Panc1 (cell line): Measurements from ENCODE around the gene ACOXL. TPM values are rescaled to one million over a fixed set of nuclear protein-coding genes. Genes with fewer than 3 reads are reported as not detected.

Experiments used
- ATAC-seq: fragments of 200-7000 bp; cut with Tn5 transposase; 2 replicates; pipeline ENCODE4 v1.9.1; 2020; ENCODE audit warnings: mild to moderate bottlenecking, moderate library complexity
- BruUV-seq: library from RNA; stranded (reverse); fragments of 400-500 nt; replicated peaks from 2 replicates; lab custom pipeline; 2021; lab: Mats Ljungman, UMichigan
- CTCF ChIA-PET: fragments of 300-600 bp; sonication (Branson Sonifier 250); formaldehyde crosslinking; loops from one replicate; lab custom pipeline; 2022; ENCODE audit warnings: antibody characterized with exemption; lab: Charles Lee
- POLR2A ChIA-PET: fragments of 300-600 bp; sonication (Branson Sonifier 250); formaldehyde crosslinking; loops from one replicate; lab custom pipeline; 2022; ENCODE audit warnings: antibody characterized with exemption; lab: Charles Lee
- DNase-seq: peaks from one replicate; pipeline ENCODE4 v3.0.0-alpha.2; 2010; ENCODE audit warnings: low read depth, low spot score
- H3K27ac ChIP-seq: 2 replicates; pipeline ENCODE4 v1.5.1; 2011; ENCODE audit warnings: mild to moderate bottlenecking, low read length, inconsistent platforms
- H3K27me3 ChIP-seq: fragments of 200-500 bp; sonication (Bioruptor generic); 2 replicates; pipeline ENCODE4 v1.6.0; 2014; ENCODE audit warnings: low read length, inconsistent platforms; ENCODE audit not compliant: control insufficient read depth, insufficient read depth
- H3K36me3 ChIP-seq: fragments of 200-500 bp; sonication (Bioruptor generic); 2 replicates; pipeline ENCODE4 v1.5.1; 2014; ENCODE audit warnings: inconsistent platforms, mild to moderate bottlenecking, low read length, moderate library complexity; ENCODE audit not compliant: control insufficient read depth, insufficient read depth
- H3K4me1 ChIP-seq: 2 replicates; pipeline ENCODE4 v1.5.1; 2011; ENCODE audit warnings: inconsistent platforms, mild to moderate bottlenecking, low read length, moderate library complexity; ENCODE audit not compliant: control insufficient read depth, insufficient read depth
- H3K4me3 ChIP-seq, 2 experiments: 2 replicates each; pipeline ENCODE4 v1.5.1; 2011 to 2012; ENCODE audit warnings: low read depth in 2 of 2, low read length in 2 of 2, mild to moderate bottlenecking in 2 of 2, inconsistent platforms in 1 of 2, moderate library complexity in 1 of 2
- H3K9me3 ChIP-seq: fragments of 200-500 bp; sonication (Bioruptor generic); 2 replicates; pipeline ENCODE4 v1.5.1; 2014; ENCODE audit warnings: low read depth, mild to moderate bottlenecking, inconsistent platforms, low read length, moderate library complexity; ENCODE audit not compliant: control insufficient read depth, insufficient read depth
- POLR2AphosphoS5 ChIP-seq: IDR thresholded peaks from 2 replicates; pipeline ENCODE4 v1.6.1; 2012; ENCODE audit warnings: mild to moderate bottlenecking, low read depth, low read length, moderate library complexity
- SIN3A ChIP-seq: IDR thresholded peaks from 2 replicates; pipeline ENCODE4 v1.6.1; 2012; ENCODE audit warnings: low read depth, mild to moderate bottlenecking, low read length, moderate library complexity, borderline replicate concordance; ENCODE audit not compliant: insufficient read depth
- TCF7L2 ChIP-seq: IDR thresholded peaks from 2 replicates; pipeline ENCODE4 v1.6.1; 2011; ENCODE audit warnings: mild to moderate bottlenecking, low read depth, low read length, inconsistent platforms
- in situ Hi-C: cut with HindIII; loops from 2 replicates; pipeline ENCODE4 v1.10.0; 2016; ENCODE audit warnings: low sequenced_read_pairs, low pct_unique_long_range_greater_than_20kb
- intact Hi-C: fragments of 100-400 bp; cut with micrococcal nuclease; formaldehyde crosslinking; loops from one replicate; pipeline ENCODE4 v1.10.0; 2022; ENCODE audit not compliant: unreplicated experiment
- total RNA-seq: library from RNA; stranded (reverse); gene quantifications from one replicate; pipeline ENCODE4 v1.2.1, GENCODE V29; 2021; ENCODE audit not compliant: unreplicated experiment
- TF ChIP-seq, protein P1 (sequence below): fragments of 450-650 bp; IDR thresholded peaks from 2 replicates; pipeline ENCODE4 v1.5.1; 2017; ENCODE audit warnings: mild to moderate bottlenecking
- TF ChIP-seq, protein P2 (sequence below), 2 experiments: IDR thresholded peaks; 2 replicates each; pipeline ENCODE4 v1.6.1; 2011 to 2012; ENCODE audit warnings: low read depth in 2 of 2, control low read depth in 1 of 2, low read length in 1 of 2, mild to moderate bottlenecking in 1 of 2, moderate library complexity in 1 of 2; ENCODE audit not compliant: insufficient read depth in 1 of 2

The ACOXL gene
- total RNA-seq, 1 experiment from 2014 or later: 4.9 TPM

DNA sequence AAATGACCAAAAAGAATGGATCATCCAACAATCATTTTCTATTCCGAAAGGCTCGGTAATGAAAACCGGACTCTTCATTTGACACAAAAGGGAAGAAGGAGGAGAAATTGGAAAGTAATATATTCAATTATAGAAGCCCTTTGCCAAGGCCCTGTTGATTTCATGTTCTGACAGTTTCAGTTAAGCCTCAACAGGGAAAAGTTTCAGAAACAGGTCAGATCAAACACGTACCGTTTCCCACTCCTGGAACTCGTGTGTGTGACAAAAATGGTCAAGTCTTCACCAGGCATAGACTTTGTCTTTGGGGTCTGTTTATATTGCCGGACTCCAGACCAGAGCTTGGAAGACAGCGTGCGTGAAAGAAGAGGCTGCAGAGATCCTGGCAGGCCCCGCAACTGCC lies 287.0 kb downstream of the ACOXL start:
- no peaks in the 10 kb centered on the region for H3K9me3 ChIP-seq
- BruUV-seq: no TSS peak
- ChIA-PET CTCF (no interaction called here), POLR2A (no interaction called here)
- no peak overlapping the region for H3K4me3 ChIP-seq
- no peaks in the 10 kb centered on the region for H3K4me1 ChIP-seq
- no peaks in the 10 kb centered on the region for H3K36me3 ChIP-seq
- in situ Hi-C loops: no loop called here
- ATAC-seq (no peak), DNase-seq (no peak)
- no peak overlapping the region for H3K27ac ChIP-seq
- TF ChIP-seq, protein P1, sequence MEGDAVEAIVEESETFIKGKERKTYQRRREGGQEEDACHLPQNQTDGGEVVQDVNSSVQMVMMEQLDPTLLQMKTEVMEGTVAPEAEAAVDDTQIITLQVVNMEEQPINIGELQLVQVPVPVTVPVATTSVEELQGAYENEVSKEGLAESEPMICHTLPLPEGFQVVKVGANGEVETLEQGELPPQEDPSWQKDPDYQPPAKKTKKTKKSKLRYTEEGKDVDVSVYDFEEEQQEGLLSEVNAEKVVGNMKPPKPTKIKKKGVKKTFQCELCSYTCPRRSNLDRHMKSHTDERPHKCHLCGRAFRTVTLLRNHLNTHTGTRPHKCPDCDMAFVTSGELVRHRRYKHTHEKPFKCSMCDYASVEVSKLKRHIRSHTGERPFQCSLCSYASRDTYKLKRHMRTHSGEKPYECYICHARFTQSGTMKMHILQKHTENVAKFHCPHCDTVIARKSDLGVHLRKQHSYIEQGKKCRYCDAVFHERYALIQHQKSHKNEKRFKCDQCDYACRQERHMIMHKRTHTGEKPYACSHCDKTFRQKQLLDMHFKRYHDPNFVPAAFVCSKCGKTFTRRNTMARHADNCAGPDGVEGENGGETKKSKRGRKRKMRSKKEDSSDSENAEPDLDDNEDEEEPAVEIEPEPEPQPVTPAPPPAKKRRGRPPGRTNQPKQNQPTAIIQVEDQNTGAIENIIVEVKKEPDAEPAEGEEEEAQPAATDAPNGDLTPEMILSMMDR: no peak
- TF ChIP-seq, protein P2, sequence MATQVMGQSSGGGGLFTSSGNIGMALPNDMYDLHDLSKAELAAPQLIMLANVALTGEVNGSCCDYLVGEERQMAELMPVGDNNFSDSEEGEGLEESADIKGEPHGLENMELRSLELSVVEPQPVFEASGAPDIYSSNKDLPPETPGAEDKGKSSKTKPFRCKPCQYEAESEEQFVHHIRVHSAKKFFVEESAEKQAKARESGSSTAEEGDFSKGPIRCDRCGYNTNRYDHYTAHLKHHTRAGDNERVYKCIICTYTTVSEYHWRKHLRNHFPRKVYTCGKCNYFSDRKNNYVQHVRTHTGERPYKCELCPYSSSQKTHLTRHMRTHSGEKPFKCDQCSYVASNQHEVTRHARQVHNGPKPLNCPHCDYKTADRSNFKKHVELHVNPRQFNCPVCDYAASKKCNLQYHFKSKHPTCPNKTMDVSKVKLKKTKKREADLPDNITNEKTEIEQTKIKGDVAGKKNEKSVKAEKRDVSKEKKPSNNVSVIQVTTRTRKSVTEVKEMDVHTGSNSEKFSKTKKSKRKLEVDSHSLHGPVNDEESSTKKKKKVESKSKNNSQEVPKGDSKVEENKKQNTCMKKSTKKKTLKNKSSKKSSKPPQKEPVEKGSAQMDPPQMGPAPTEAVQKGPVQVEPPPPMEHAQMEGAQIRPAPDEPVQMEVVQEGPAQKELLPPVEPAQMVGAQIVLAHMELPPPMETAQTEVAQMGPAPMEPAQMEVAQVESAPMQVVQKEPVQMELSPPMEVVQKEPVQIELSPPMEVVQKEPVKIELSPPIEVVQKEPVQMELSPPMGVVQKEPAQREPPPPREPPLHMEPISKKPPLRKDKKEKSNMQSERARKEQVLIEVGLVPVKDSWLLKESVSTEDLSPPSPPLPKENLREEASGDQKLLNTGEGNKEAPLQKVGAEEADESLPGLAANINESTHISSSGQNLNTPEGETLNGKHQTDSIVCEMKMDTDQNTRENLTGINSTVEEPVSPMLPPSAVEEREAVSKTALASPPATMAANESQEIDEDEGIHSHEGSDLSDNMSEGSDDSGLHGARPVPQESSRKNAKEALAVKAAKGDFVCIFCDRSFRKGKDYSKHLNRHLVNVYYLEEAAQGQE (IDR thresholded peaks at IDR 0.05; ENCODE audit: insufficient read depth in 1 of 2, low read depth in 2 of 2, low read length in 1 of 2): no peak
- no peak for TF ChIP-seq SIN3A
- no peak for TF ChIP-seq TCF7L2
- TF ChIP-seq POLR2AphosphoS5: no peak
- intact Hi-C loops: no loop called here
- H3K27me3 ChIP-seq: no peaks in the 10 kb centered on the region; the same call in 1 of the 2 replicates

DNA sequence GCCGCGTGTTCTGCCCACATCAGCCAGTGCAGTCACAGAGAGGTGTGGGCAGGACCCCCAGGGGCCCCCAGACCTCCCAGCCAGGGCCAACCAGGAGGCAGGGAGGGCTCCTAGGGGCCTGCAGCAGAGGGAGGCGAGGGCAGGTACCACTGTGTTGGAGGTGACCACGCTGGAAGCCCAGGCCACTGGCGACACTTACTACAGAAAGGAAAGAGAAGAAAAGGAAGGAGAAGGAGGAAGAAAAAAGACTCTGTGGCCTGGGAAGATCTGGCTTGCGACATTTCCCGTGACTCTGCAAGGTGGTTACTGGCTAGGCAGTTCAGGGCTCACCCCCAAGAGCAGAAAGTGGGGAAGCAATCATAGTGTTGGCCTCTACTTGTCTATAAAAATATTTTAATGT lies 290.3 kb downstream of the ACOXL start:
- intact Hi-C loops: no loop called here
- no peak for TF ChIP-seq TCF7L2
- TF ChIP-seq, protein P2 (IDR thresholded peaks at IDR 0.05; ENCODE audit: insufficient read depth in 1 of 2, low read depth in 2 of 2, low read length in 1 of 2): no peak
- TF ChIP-seq, protein P1: no peak
- no peak for TF ChIP-seq POLR2AphosphoS5
- TF ChIP-seq SIN3A: no peak
- Histone ChIP-seq H3K27me3 (0 out of 2 replicates have a peak, but pooled peaks cover 3% of the 10 kb centered on the region), H3K27ac (no peak overlapping the region), H3K4me1 (no peaks in the 10 kb centered on the region), H3K4me3 (no peak overlapping the region), H3K36me3 (no peaks in the 10 kb centered on the region), H3K9me3 (no peaks in the 10 kb centered on the region)
- ChIA-PET POLR2A (no interaction called here), CTCF (no interaction called here)
- no TSS peak for BruUV-seq
- in situ Hi-C loops: no loop called here
- DNase-seq: no peak
- ATAC-seq: no peak
